Measurements from ENCODE around the gene CCDC127. TPM values are rescaled to one million over a fixed set of nuclear protein-coding genes. Genes with fewer than 3 reads are reported as not detected.

CCDC127 gene
- total and polyA plus RNA-seq, 2 donors (not counting 1 experiment from before 2014, with no cell fraction given): 1.4 to 8.7 TPM

GRCh38 chr5:150746-151145 lies 67.2 kb downstream of the CCDC127 start:
- no peaks in the 10 kb centered on the region for H3K79me2 ChIP-seq (ENCODE audit: control insufficient read depth, insufficient read depth, low read length)
- CTCF ChIA-PET: no interaction called here

GRCh38 chr5:149745-150485 lies 68.0 kb downstream of the CCDC127 start:
- Mint-ChIP-seq H3K4me3 (no peak overlapping the region), H3K9me3 (ENCODE audit: insufficient read depth) (peaks cover 9% of the 10 kb centered on the region), H3K4me1 (no peaks in the 10 kb centered on the region), H3K27me3 (no peaks in the 10 kb centered on the region), H3K27ac (no peak overlapping the region)
- Histone ChIP-seq H3K4me3 (ENCODE audit: control extremely low read depth in 1 of 5, extremely low read depth in 1 of 5, insufficient read depth in 1 of 5, low read depth in 2 of 5, low read length in 4 of 5) (no peak overlapping the region), H3K4me1 (ENCODE audit: control insufficient read depth in 2 of 2, insufficient read depth in 2 of 2, low read length in 2 of 2) (no peaks in the 10 kb centered on the region), H3K79me2 (ENCODE audit: control insufficient read depth, insufficient read depth, low read length) (no peaks in the 10 kb centered on the region), H3K9me3 (ENCODE audit: control extremely low read depth in 1 of 3, control insufficient read depth in 2 of 3, insufficient read depth in 1 of 3, low read length in 2 of 3) (peaks cover 1 to 24% (median 16%) of the 10 kb centered on the region in 3 donors), H3K36me3 (replicated peaks in 1 of 2; ENCODE audit: control extremely low read depth in 1 of 2, control insufficient read depth in 1 of 2, extremely low read depth in 1 of 2, insufficient read depth in 2 of 2, low read length in 1 of 2) (no peaks in the 10 kb centered on the region), H3K27me3 (replicated peaks in 1 of 4; ENCODE audit: control extremely low read depth in 1 of 4, control insufficient read depth in 3 of 4, insufficient read depth in 4 of 4, low read length in 3 of 4) (no peaks in the 10 kb centered on the region), H3K9ac (ENCODE audit: low read length) (no peak overlapping the region), H2AFZ (ENCODE audit: insufficient read depth, low read depth, low read length, poor library complexity, severe bottlenecking) (no peak overlapping the region), H3K27ac (ENCODE audit: low read length in 2 of 2) (no peak overlapping the region), H4K20me1 (ENCODE audit: control insufficient read depth, insufficient read depth, low read length, poor library complexity, severe bottlenecking) (no peaks in the 10 kb centered on the region), H3K4me2 (replicated peaks; ENCODE audit: low read depth, low read length, poor library complexity, severe bottlenecking) (no peak overlapping the region)
- no peak for DNase-seq
- TF ChIP-seq, protein P1, sequence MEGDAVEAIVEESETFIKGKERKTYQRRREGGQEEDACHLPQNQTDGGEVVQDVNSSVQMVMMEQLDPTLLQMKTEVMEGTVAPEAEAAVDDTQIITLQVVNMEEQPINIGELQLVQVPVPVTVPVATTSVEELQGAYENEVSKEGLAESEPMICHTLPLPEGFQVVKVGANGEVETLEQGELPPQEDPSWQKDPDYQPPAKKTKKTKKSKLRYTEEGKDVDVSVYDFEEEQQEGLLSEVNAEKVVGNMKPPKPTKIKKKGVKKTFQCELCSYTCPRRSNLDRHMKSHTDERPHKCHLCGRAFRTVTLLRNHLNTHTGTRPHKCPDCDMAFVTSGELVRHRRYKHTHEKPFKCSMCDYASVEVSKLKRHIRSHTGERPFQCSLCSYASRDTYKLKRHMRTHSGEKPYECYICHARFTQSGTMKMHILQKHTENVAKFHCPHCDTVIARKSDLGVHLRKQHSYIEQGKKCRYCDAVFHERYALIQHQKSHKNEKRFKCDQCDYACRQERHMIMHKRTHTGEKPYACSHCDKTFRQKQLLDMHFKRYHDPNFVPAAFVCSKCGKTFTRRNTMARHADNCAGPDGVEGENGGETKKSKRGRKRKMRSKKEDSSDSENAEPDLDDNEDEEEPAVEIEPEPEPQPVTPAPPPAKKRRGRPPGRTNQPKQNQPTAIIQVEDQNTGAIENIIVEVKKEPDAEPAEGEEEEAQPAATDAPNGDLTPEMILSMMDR (IDR thresholded peaks at IDR 0.05): no peak
- no peak for TF ChIP-seq EZH2 (IDR thresholded peaks at IDR 0.05; ENCODE audit: borderline replicate concordance, insufficient read depth, low read depth, low read length, poor library complexity, severe bottlenecking)
- intact Hi-C loops (cut with micrococcal nuclease): no loop called here
- WGBS (ENCODE audit: insufficient coverage): 100% methylated on average over 3 of the region's 6 CpGs
- ATAC-seq (ENCODE audit: low read depth): no peak
- ChIA-PET POLR2A (no interaction called here), CTCF (no interaction called here)

More at GRCh38 chr5:150746-151145, 67.2 kb downstream of the CCDC127 start:
- WGBS (ENCODE audit: insufficient coverage): 86% methylated on average over 2 of the region's 4 CpGs
- POLR2A ChIA-PET: no interaction called here
- no peaks in the 10 kb centered on the region for H3K27me3 Mint-ChIP-seq
- no peak overlapping the region for H3K4me2 ChIP-seq (replicated peaks; ENCODE audit: low read depth, low read length, poor library complexity, severe bottlenecking)
- no peaks in the 10 kb centered on the region for H3K27me3 ChIP-seq (replicated peaks in 1 of 4; ENCODE audit: control extremely low read depth in 1 of 4, control insufficient read depth in 3 of 4, insufficient read depth in 4 of 4, low read length in 3 of 4)
- no peak overlapping the region for H3K9ac ChIP-seq (ENCODE audit: low read length)
- no peak for DNase-seq
- intact Hi-C loops (cut with micrococcal nuclease): no loop called here
- H3K27ac ChIP-seq (ENCODE audit: low read length in 2 of 2): no peak overlapping the region
- no peaks in the 10 kb centered on the region for H4K20me1 ChIP-seq (ENCODE audit: control insufficient read depth, insufficient read depth, low read length, poor library complexity, severe bottlenecking)
- no peaks in the 10 kb centered on the region for H3K4me1 ChIP-seq (ENCODE audit: control insufficient read depth in 2 of 2, insufficient read depth in 2 of 2, low read length in 2 of 2)
- TF ChIP-seq EZH2 (IDR thresholded peaks at IDR 0.05; ENCODE audit: borderline replicate concordance, insufficient read depth, low read depth, low read length, poor library complexity, severe bottlenecking): no peak
- TF ChIP-seq, protein P1 (IDR thresholded peaks at IDR 0.05): no peak
- H3K27ac Mint-ChIP-seq: no peak overlapping the region
- H3K4me3 ChIP-seq (ENCODE audit: control extremely low read depth in 1 of 5, extremely low read depth in 1 of 5, insufficient read depth in 1 of 5, low read depth in 2 of 5, low read length in 4 of 5): no peak overlapping the region
- H3K9me3 Mint-ChIP-seq (ENCODE audit: insufficient read depth): peaks cover 9% of the 10 kb centered on the region
- peaks cover 1 to 20% (median 16%) of the 10 kb centered on the region in 3 donors for H3K9me3 ChIP-seq (ENCODE audit: control extremely low read depth in 1 of 3, control insufficient read depth in 2 of 3, insufficient read depth in 1 of 3, low read length in 2 of 3)
- H3K36me3 ChIP-seq (replicated peaks in 1 of 2; ENCODE audit: control extremely low read depth in 1 of 2, control insufficient read depth in 1 of 2, extremely low read depth in 1 of 2, insufficient read depth in 2 of 2, low read length in 1 of 2): no peaks in the 10 kb centered on the region
- ATAC-seq (ENCODE audit: low read depth): no peak
- H3K4me3 Mint-ChIP-seq: no peak overlapping the region
- H3K4me1 Mint-ChIP-seq: no peaks in the 10 kb centered on the region
- no peak overlapping the region for H2AFZ ChIP-seq (ENCODE audit: insufficient read depth, low read depth, low read length, poor library complexity, severe bottlenecking)
